ENCODE measurements around the gene SSBP1.
"Not testable (repeated sequence)": the region's sequence is repeated elsewhere in the genome, so short reads cannot be mapped to it uniquely, and the experiment has no call there.

DNA sequence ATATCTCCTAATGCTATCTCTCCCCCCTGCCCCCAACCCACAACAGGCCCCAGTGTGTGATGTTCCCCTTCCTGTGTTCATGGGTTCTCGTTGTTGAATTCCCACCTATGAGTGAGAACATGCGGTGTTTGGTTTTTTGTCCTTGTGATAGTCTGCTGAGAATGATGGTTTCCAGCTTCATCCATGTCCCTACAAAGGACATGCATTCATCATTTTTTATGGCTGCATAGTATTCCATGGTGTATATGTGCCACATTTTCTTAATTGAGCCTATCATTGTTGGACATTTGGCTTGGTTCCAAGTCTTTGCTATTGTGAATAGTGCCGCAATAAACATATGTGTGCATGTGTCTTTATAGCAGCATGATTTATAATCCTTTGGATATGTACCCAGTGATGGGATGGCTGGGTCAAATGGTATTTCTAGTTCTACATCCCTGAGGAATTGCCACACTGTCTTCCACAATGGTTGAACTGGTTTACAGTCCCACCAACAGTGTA is 32.0 kb downstream of the SSBP1 start:
- not testable (repeated sequence) for TF ChIP-seq EZH2phosphoT487 (IDR thresholded peaks at IDR 0.05; ENCODE audit: insufficient read depth, low read depth); EZH2 (IDR thresholded peaks at IDR 0.05; ENCODE audit: insufficient read depth, poor library complexity, severe bottlenecking)

Measured in GM23248 (cell line).